GM12872 (cell line): ENCODE measurements around the gene PLEK.

Experiments
- CTCF ChIP-seq: IDR thresholded peaks from 3 replicates; pipeline ENCODE4 v1.5.1; 2011; ENCODE audit warnings: low read depth, mild to moderate bottlenecking, low read length, moderate library complexity; ENCODE audit not compliant: insufficient read depth

The PLEK gene

GRCh38 chr2:68387408-68388350, 22.6 kb downstream of the PLEK start:
- no peak for TF ChIP-seq CTCF

GRCh38 chr2:68388358-68388757, 23.3 kb downstream of the PLEK start:
- TF ChIP-seq CTCF, result no peak

GRCh38 chr2:68388772-68389171, 23.7 kb downstream of the PLEK start:
- TF ChIP-seq CTCF, result no peak

GRCh38 chr2:68390114-68390513, 25.0 kb downstream of the PLEK start:
- TF ChIP-seq CTCF, result no peak

- TF ChIP-seq CTCF, result no peak
These were observed 25.5 kb downstream of the PLEK start for GRCh38 chr2:68390586-68390985.

GRCh38 chr2:68391099-68391498, 26.0 kb downstream of the PLEK start:
- TF ChIP-seq CTCF, result no peak

- no peak for TF ChIP-seq CTCF
These were observed 26.8 kb downstream of the PLEK start for GRCh38 chr2:68391869-68392268.
